HFFc6 (cell line): ENCODE data around the gene RCSD1. TPM values are rescaled to one million over a fixed set of nuclear protein-coding genes. Genes with fewer than 3 reads are reported as not detected.

Experiments
- DNase-seq: peaks from one replicate; pipeline ENCODE4 v3.0.0-alpha.2; 2018
- H3K27ac Mint-ChIP-seq: 2 replicates; pipeline ENCODE4 v1.8.0; 2020; ENCODE audit warnings: mild to moderate bottlenecking, mixed read lengths
- H3K27me3 Mint-ChIP-seq: 2 replicates; pipeline ENCODE4 v1.8.0; 2021; ENCODE audit warnings: mild to moderate bottlenecking, moderate library complexity, mixed read lengths; ENCODE audit not compliant: insufficient read depth
- H3K36me3 Mint-ChIP-seq: 2 replicates; pipeline ENCODE4 v1.8.0; 2021; ENCODE audit warnings: low read depth, mixed read lengths
- H3K4me1 Mint-ChIP-seq: 2 replicates; pipeline ENCODE4 v1.8.0; 2020; ENCODE audit warnings: low read depth, mixed read lengths
- H3K4me3 Mint-ChIP-seq: 2 replicates; pipeline ENCODE4 v1.8.0; 2020; ENCODE audit warnings: mild to moderate bottlenecking, moderate library complexity, mixed read lengths
- H3K9me3 Mint-ChIP-seq: 2 replicates; pipeline ENCODE4 v1.8.0; 2020; ENCODE audit warnings: mild to moderate bottlenecking, mixed read lengths
- total RNA-seq, 6 experiments: library from RNA; stranded (reverse); fragmentation: NEBNext Ultra II Directional; extraction: Animal tissue kit (Norgen Biotek cat#: 25700); gene quantifications; 2 replicates in 1 of 6; 3 replicates in 5 of 6; pipeline ENCODE4 v1.2.3, GENCODE V29; 2021
- TF ChIP-seq, protein P1 (sequence below): fragments of 200-600 bp; sonication (generic); IDR thresholded peaks from 2 replicates; pipeline ENCODE4 v1.5.0; 2021; ENCODE audit warnings: antibody characterized with exemption, mild to moderate bottlenecking

The RCSD1 gene
- total RNA-seq, 6 experiments from 2014 or later: not detected

GRCh38 chr1:167648978-167649744 is 19.1 kb downstream of the RCSD1 start:
- Mint-ChIP-seq H3K27ac (no peak overlapping the region), H3K9me3 (no peaks in the 10 kb centered on the region), H3K27me3 (peaks cover 26% of the 10 kb centered on the region), H3K36me3 (no peaks in the 10 kb centered on the region), H3K4me3 (no peak overlapping the region), H3K4me1 (no peaks in the 10 kb centered on the region)
- no peak for DNase-seq
- TF ChIP-seq, protein P1, sequence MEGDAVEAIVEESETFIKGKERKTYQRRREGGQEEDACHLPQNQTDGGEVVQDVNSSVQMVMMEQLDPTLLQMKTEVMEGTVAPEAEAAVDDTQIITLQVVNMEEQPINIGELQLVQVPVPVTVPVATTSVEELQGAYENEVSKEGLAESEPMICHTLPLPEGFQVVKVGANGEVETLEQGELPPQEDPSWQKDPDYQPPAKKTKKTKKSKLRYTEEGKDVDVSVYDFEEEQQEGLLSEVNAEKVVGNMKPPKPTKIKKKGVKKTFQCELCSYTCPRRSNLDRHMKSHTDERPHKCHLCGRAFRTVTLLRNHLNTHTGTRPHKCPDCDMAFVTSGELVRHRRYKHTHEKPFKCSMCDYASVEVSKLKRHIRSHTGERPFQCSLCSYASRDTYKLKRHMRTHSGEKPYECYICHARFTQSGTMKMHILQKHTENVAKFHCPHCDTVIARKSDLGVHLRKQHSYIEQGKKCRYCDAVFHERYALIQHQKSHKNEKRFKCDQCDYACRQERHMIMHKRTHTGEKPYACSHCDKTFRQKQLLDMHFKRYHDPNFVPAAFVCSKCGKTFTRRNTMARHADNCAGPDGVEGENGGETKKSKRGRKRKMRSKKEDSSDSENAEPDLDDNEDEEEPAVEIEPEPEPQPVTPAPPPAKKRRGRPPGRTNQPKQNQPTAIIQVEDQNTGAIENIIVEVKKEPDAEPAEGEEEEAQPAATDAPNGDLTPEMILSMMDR: no peak

GRCh38 chr1:167650269-167651160 is 20.5 kb downstream of the RCSD1 start:
- no peaks in the 10 kb centered on the region for H3K4me1 Mint-ChIP-seq
- H3K36me3 Mint-ChIP-seq: no peaks in the 10 kb centered on the region
- no peak overlapping the region for H3K4me3 Mint-ChIP-seq

DNA sequence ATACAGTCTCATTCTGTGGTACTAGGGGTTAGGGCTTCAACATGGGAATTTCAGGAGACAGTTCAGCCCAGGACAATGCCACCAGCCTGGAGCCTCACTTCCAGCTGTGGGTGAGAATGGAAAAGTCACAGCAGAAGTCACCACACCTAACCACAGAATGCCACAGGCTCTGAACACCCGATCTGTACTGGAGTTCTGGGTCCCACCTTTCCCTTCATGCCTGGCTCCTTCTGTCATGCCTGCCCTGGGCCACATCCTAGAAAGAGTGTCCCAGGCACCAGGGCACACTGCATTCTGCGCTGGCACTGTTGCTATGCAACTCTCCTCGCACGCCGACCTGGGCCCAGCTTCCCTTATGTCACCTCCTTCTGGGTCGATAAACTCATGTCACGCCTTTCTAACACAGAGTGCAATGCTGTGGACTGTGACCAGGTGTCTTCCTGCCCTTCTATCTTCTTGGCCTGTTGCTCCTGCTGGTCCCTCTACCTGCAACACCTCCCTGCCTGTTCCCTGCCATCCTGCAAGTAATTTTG is 21.2 kb downstream of the RCSD1 start:
- no peak overlapping the region for H3K4me3 Mint-ChIP-seq
- no peaks in the 10 kb centered on the region for H3K36me3 Mint-ChIP-seq
- no peak for DNase-seq
- TF ChIP-seq, protein P1: no peak
- H3K27ac Mint-ChIP-seq: no peak overlapping the region
- peaks cover 25% of the 10 kb centered on the region for H3K27me3 Mint-ChIP-seq
- no peaks in the 10 kb centered on the region for H3K4me1 Mint-ChIP-seq
- H3K9me3 Mint-ChIP-seq: no peaks in the 10 kb centered on the region

More at GRCh38 chr1:167650269-167651160, 20.5 kb downstream of the RCSD1 start:
- Mint-ChIP-seq H3K27me3 (peaks cover 28% of the 10 kb centered on the region), H3K9me3 (no peaks in the 10 kb centered on the region), H3K27ac (no peak overlapping the region)
- TF ChIP-seq, protein P1: no peak
- no peak for DNase-seq

DNA sequence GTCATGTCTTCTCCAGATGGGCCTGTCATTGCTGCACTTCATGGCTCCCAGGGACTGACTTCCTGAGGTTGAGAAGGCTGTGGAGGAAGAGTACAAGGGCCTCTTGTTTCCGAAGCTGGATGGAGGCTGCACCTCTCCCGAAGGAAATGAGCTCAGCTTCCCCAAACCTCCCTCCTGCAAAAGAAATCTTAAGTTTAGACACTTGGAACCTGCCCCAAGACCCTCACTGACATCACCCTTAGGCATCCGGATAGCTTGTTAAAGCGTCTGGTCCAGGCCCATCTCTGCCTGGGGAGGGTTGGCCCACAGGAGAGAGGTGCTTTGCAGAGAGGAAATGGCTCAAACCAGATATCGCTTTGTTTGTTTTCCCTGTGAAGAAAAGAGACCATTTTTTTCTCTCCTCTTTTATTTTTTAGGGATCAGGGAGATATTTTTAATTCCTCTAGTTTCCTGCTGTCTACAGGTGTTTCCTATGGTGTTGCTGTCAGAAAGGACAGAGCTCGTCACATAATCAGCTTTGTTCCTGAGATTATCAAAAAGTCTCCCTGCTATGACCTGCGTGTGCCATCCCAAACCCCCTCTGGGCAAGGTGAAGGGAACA is 25.0 kb downstream of the RCSD1 start:
- Mint-ChIP-seq H3K4me3 (no peak overlapping the region), H3K4me1 (peaks cover 15% of the 10 kb centered on the region)

DNA sequence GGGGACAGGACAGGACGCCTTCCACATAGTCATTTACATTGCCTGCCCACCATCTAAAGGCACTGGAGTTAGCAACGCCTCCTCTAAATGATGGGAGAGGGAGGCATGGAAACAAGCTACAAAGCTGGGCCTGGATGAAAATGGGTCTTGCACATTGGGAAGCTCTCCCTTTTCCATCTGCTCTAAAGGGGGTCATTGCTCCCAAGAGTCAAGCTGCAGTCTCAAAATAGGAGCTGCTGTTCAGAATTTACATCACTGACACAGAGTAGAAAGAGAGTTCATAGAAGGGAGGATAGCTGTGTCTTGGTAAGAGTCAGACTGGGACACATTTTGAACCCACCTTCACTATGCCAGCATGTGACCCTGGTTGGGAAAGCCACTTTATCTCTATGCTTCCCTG is 26.6 kb downstream of the RCSD1 start:
- H3K27ac Mint-ChIP-seq: no peak overlapping the region
- no peaks in the 10 kb centered on the region for H3K9me3 Mint-ChIP-seq
- TF ChIP-seq, protein P1: no peak
- peaks cover 28% of the 10 kb centered on the region for H3K4me1 Mint-ChIP-seq
- H3K36me3 Mint-ChIP-seq: no peaks in the 10 kb centered on the region
- H3K27me3 Mint-ChIP-seq: peaks cover 23% of the 10 kb centered on the region
- DNase-seq: no peak
- no peak overlapping the region for H3K4me3 Mint-ChIP-seq

More for the DNA sequence above, 25.0 kb downstream of the RCSD1 start:
- DNase-seq: no peak
- Mint-ChIP-seq H3K27ac (no peak overlapping the region), H3K9me3 (no peaks in the 10 kb centered on the region), H3K36me3 (no peaks in the 10 kb centered on the region), H3K27me3 (peaks cover 23% of the 10 kb centered on the region)
- TF ChIP-seq, protein P1: no peak
